NCI-H1694 treated with DMSO at 0.1 percent for 48 hours (cell line): ENCODE measurements around the gene NPW.
"Not testable (repeated sequence)": the region's sequence is repeated elsewhere in the genome, so short reads cannot be mapped to it uniquely, and the experiment has no call there.

Experiments
- DNase-seq: peaks from one replicate; lab custom pipeline; 2025; lab: John Stamatoyannopoulos, UW

NPW gene

DNA sequence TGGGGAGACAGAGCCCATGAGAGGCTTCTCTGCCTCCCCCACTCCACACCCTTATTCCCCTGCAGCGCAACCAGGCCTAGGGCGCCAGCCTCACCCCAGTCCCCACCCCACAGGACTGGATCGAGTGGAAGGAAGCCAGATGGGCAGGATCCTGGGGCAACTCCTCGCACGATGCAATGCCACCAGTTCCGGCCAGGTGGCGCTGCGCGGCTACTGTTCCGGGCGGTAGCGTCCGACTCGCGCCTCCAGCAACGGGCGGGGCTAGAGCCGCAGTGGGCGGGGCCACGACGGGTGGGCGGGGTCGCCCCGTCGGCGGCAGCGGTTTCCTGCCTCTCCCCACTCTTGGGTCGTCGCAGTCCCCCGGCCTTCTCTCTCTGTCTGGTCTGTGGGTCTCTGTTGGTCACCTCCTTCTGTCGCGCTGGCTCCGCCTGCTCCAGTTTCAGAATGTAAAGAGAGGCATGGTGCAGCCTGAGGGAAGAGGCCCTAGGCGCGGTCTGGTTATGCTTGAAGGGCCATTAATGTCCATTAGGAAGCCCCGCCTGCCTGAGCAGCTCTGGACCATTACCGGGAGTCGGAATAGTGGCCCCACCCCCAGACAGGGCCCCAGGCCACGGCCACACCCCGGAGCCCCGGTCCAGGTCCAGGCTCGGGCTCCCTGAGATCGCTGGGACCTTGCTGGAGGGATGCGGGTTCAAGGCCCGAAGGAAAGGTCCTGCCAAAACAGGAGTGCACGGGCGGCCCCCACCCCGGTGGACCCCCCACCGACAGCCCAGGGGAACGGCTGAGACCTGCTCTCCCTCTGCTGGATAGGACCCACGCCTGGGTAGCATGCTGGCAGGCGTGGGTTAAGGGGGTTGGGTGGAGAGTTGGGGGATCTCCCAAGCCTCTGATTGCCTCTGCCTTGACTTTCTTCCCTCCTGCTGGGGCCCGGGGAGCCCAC, 3.8 kb downstream of the NPW start:
- DNase-seq: peak; percentile 65

DNA sequence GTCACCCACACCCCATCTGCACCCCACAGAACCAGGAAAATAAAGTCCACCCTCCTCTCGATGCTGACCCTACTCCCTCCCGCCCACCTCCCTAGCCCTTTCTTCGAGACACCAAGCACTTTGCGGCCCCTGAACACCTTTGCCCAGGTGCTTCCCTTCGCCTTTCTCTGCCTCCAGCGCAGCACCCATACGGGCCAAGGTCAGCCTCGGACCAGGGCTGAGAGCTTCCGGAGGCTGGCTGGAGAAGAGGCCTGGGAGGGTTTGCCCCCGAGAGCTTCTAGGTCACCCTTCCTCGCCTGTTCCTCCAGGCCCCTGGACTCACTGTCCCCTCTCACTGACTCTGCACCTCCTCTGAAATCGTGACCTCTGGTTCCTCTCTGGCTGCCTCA, 4.4 kb downstream of the NPW start:
- DNase-seq: no peak

DNA sequence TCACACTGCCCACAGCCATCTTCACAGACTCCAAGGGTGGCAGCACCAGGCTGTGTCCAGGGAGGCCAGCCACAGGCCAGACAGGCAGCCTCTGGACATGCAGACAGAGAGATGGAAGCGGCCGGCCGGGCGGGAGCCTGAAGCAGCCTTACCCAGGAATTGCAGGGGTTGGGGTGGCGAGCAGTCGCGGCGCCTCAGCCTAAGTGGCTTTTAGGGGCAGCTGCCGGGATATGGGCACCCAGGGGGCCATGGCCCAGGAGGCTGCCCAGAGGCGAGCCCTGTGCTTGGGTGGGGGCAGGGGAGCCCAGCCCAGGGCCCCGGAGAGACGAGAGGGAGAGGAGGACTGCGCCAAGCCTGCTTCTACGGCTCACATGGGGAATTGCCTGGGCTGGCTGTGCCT, 5.7 kb downstream of the NPW start:
- no peak for DNase-seq

DNA sequence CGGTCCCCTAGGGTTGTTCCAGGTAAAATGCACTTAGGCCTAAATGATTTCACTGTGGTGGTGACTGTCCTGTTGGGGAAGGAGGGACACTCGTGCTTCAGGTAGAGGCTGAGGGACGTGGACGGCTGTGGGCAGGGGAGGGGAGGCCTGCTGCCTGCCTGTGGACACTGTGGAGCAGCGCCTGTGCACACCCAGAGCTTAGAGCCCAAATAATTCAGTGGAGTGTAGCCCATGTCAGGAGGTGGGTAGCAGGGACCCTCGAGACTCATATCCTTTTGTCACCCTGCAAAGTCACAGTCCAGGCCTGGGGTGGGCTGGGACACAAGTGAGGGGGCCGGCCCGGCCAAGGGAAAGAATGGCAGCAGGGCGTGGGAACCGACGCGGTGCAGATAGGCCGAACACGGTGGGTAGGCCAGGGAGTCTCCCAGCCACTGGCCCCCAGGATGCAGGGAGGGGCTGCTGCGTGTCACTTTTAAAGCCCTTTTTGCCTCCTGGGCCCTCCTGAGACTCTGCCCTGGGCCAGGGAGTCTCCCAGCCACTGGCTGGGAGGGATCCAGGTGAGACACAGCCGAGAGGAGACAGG, 6.4 kb downstream of the NPW start:
- DNase-seq: no peak

DNA sequence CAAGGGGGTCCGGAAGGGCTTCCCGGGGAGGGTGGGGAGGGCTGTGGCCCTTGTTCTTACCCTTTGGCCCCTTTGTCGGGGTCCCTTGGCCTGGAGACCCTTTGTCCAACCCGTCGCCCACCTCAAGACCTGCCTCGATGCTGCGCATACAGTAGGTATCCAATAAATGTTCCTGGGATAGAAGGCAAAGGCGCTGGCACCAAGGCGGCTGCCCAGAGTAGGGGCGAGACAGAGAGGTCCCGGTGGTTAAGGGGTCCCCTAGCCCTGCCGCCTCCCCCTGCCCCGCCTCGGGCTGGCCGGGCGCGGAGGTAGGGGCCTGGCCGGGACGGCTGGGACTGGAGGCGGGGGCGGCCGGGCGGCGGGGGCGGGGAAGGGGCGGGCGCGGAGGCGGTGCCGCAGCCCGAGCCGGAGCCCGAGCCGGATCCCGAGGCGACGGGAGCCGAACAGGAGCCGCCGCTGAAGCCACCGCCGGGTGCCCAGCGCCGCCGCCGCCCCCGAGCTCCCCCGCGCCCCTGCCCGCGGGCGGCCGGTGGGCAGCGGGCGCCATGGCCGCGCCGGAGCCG, 7.0 kb downstream of the NPW start, which contains the start of gene NHERF2:
NHERF2 (plus strand) TSS at position 442 of the 563 bp plus-strand sequence; CDS start at position 546, 104 bp downstream.
- no peak for DNase-seq

DNA sequence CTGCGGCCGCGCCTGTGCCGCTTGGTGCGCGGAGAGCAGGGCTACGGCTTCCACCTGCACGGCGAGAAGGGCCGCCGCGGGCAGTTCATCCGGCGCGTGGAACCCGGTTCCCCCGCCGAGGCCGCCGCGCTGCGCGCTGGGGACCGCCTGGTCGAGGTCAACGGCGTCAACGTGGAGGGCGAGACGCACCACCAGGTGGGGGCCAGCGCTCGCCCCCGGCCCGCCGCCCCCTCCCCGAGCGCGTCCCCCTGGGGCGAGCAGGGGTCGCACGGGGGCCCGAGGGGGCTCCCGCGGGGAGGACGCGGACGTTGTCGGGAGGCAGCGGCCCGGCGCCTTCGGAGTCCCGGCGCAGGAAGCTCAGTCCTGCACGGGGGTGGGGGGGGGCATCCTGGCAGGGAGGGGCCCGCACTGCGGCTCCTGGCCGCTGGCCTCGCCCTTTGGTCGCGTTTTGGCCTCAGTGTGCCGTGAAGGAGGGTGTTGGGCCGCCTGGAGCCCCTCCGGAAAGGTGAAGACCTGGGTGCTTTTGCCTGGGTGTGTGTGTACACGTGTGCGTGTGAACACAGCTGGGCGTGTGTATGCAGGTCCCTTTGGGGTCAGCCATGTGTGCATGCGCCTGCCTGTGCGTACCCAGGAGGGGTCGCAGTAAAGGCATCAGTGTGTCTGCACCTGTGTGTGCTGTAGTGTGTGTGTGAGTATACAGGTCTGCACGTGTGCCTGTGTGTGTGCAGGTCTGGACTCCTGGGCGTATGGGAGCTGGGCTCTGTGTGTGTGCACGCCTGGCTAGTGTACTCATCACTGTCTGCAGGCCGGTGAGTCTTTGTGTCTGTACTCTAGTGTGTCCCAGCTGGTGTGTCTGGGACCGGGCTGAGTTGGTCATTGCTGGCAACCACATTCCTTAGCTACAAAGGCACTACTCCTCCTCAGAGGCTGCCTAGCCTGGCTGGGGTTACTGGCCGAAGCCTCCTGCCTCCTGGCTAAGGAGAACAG, 7.7 kb downstream of the NPW start:
- no peak for DNase-seq

DNA sequence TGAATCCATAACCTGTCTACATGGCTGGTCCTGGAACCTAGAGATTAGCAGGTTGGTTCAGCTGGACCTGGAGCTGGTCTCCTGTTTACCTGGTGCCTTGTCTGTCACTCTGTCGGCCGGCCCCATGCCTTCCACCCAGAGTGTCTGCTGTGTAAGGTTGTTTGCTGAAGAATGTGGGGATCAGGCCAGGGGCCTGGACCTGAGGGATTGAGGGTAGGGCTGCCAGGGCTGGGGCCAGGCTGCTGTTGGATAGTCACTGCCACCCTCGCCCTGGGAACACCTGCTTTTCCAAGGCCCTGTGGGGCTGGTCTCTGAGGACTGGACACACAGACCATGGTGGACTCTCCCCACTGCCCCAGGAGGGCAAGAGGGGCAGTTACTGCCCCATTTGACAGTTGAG, 8.6 kb downstream of the NPW start:
- DNase-seq: no peak

DNA sequence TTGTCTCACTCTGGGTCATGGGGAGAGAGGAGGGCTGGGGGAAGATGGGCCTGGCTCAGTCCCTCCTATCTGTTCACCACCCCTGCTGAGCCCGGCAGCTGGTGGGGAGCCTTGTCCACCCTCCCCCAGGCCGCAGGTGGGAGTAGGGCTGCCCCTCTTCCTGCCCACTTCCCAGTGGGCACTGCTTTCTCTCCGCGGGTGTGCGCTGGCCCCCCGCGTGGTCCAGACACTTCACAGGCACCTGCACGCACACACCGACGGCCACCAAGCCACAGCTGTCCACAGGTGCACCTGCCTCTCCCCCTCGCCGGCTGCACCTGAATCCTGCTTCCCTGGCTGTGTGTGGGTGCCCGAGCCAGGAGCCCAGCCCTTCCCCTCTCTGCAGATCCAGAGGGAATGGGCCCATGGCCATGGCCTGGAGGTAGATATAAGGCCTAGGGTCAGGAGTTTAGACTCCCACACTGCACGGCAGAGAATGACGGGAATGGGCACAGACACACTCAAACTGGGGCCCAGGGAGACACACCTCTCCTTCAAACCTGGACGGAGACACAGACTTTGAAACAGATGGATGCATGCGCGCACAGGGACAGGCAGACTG, 9.1 kb downstream of the NPW start:
- no peak for DNase-seq

DNA sequence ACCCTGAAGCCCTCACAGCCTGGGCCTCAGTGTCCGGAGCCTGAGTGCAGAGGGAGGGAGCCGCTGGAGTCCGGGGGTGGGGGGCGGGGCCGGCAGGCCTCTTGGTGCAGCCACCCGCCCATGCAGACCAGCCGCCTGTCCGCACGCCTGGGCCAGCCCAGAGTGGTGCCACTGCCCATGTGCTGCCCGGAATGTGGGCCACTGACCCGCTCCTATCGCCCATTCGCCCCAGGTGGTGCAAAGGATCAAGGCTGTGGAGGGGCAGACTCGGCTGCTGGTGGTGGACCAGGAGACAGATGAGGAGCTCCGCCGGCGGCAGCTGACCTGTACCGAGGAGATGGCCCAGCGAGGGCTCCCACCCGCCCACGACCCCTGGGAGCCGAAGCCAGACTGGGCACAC, 9.8 kb downstream of the NPW start:
- DNase-seq: no peak

DNA sequence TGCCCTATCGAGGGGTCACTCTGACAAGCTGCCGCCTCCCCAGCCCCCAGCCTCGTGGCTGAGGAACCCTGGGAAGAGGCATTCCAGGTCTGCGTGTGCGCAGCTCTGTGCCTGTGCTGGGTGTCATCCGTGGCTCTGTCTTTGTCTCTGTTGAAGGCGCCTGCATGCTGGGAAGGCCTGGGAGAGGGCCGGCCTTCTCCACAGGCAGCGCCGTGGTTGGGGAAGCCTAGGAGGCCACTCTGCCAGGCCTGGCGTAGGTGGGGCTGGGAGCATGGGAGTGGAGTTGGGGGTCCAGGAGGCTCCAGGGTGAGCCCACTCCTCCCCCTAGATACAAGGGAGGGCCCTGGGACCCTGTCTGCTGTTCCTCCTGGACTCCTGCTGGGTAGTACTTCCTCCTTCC, 10.5 kb downstream of the NPW start:
- no peak for DNase-seq

DNA sequence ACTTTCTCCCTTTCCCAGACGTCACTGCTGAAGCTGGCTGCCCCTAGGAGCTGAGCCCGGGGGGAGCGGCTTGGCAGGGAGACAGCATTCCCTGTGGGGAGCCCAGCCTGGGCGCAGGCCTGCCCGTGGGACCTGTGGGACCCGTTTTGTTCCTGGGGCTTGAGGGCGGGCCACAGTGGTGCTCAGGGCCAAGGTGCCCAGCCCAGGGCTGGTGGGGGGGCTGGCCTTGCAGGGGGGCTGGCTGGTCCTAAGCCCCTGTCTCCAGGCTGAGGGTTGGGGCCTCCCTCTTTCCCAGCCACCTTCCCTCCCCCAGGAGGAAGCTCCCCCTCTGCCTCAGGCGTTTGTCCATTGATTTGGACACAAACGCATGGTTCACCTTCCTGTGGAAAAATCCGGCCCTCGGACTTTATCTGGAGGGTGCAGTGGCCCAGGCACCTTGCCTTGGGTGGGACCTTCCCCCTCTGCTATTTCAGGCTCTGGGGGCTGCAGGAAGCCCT, 11.5 kb downstream of the NPW start:
- no peak for DNase-seq

DNA sequence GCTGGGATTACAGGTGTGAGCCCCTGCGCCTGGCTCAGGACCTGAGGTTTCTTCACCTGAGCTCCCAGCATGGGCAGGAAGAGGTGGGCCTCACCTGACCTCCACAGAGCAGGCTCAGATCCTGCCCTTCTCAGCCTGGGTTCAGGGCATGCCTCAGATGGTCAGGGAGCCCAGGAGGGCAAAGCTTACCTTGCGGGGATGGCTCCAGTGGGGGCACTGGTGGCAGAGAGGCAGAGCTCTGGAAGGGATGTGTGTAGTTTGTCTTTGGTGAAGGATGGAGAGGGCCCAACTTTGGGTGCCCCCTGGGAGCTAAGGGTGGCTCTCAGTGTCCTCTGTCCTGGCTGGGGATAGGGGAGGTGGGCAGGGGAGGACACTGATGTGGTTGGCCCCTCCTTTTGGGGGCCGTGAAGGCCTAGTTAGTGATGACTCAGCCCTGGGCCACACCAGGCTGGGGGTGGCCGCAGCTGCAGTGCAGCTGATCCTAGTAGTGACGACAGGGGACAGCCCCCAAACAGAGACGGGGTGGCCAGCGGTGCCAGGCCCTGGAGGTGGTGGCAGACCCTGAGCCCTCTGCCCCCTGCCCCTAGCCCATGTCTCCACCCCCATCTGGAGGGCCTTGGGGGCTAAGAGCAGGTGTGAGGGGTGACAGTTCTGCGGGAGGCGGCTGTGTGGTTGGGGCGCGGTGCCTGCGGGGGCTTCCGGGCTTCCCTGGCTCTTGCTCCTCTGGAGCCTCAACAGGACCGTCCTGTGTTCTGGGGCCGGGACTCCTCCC, 12.9 kb downstream of the NPW start:
- no peak for DNase-seq

DNA sequence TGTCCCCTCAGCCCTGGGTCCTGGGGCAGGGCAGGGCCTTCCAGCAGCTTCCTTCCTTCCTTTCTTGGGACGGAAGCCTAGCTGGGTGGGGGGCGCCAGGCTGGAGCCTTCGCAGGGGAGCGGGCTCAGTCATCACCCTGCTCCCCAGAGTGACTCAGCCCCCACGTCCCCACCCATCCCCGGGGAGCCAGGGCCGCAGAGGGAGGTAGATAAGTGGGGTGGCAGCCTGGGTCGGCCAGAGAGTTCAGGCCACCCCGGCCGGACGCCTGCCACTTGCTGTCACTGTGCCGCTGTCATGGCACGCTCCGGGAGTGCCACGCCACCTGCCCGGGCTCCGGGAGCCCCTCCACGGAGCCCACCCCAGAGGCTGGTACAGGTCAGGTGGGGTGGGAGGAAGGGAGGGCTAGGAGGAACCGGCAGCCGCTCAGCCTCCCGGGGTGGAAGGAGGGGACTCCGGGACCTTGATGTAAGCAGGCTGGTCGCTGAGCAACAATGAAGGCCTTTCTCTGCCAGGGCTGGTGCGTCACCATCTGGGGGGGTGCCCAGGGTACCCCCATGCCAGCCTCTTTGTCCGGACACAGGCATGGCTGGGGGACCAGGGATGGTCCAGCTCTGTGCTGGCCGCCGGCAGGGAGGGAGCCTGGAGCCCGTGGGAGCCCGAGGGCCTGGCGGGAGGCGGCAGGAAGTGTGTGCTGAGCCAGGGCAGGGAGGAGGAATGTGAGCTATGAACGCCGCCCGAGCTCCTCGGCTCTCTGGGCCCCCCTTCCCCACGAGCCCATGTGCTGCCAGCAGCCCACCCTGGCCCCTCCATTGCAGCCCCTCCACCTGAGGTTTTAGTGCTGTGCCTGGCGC, 13.7 kb downstream of the NPW start:
- DNase-seq: no peak

DNA sequence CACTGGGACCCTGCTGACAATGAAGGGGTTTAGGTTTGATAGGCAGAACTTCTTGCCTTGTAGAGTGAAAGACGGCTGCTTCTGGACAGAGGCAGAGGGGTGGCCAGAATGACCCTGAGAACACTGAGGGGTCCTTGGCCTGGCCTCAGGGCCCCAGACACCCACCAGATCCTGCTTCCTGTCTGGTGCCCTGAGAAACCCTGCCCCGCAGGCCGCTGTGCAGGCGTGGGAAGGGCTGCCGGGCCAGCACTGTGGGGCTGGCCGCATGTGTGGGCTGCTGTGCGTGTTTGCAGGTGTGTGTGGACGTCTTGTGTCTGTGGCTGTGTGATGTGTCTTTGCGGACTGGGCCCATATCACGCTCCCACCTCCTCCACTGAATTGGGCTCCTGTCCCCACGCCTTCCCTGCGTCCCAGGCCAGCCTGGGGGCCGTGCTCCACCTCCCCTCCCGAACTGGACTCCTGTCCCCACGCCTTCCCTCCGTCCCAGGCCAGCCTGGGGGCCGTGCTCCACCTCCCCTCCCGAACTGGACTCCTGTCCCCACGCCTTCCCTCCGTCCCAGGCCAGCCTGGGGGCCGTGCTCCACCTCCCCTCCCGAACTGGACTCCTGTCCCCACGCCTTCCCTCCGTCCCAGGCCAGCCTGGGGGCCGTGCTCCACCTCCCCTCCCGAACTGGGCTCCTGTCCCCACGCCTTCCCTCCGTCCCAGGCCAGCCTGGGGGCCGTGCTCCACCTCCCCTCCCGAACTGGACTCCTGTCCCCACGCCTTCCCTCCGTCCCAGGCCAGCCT, 14.5 kb downstream of the NPW start:
- not testable (repeated sequence) for DNase-seq

DNA sequence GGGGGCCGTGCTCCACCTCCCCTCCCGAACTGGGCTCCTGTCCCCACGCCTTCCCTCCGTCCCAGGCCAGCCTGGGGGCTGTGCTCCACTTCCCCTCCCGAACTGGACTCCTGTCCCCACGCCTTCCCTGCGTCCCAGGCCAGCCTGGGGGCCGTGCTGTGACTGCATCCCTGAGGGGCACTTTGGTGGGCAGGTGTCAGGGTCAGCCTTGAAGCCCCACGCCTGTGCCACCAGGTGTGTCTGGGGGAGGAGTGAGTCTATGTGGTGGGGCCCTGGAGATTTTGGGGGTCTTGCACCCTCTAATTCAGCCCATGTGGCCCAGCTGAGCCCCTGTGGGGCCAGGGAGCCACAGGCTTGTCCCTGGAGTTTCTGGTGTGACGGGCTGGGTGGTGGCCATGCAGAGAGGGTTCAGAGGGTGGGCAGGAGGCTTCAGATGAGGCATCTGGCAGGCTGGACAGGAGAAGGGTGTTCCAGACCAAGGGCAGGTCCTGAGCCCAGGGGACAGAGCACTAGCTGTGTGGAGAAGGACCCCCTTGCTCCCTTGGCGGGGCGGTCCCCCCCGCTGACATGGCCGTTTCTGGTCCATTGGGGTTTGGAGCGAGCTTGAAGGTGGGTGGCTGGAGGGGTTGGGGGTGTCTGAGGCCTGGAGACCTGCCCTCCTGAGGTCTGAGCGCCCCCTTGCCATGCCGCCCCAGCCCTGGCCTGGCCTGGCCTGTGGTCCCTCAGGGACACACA, 15.3 kb downstream of the NPW start:
- DNase-seq: no peak

DNA sequence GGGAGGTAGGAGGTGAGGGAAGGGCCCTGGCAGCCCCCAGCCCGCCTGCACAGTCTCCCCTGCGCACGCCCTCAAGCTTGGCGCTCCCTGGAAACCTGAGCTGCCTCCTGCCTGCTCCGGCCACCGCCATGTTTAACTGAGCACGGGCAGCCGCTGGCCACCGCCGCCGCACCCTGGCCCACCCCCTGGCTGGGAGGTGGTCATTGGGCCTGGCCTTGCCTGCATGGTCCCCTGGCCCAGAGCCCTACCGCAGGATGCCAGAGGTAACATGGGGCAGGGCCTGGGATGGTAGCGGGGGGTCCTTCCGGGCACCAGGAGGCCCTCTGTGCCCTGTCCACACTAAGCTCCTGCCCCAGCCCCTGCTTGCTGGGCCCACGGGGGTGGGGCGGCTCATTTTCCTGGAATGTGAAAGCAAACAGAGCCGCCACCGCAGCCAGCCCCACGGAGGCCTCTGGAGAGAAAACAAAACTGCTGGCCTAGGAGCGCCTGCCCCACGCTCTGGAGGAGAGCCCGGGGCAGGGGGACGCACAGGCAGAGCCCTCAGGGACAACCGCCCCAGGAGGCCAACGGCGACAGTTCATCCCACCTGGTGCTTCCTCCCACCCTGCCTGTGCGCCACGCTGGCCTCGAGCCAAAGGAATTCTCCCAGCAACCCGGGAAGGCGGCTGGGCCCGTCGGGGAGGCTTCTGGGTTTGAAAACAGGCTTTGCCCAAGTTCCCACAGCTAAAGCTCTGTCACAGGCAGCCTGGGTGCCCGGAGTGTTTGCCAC, 16.0 kb downstream of the NPW start:
- no peak for DNase-seq
